HG02571 (cell line): ENCODE results near the gene KREMEN2.

Experiments used
- ATAC-seq: cut with Tn5 transposase; IDR thresholded peaks from one replicate; pipeline ENCODE4 v1.9.1; 2021; ENCODE audit warnings: mild to moderate bottlenecking, moderate library complexity; ENCODE audit not compliant: unreplicated experiment

KREMEN2 gene

DNA sequence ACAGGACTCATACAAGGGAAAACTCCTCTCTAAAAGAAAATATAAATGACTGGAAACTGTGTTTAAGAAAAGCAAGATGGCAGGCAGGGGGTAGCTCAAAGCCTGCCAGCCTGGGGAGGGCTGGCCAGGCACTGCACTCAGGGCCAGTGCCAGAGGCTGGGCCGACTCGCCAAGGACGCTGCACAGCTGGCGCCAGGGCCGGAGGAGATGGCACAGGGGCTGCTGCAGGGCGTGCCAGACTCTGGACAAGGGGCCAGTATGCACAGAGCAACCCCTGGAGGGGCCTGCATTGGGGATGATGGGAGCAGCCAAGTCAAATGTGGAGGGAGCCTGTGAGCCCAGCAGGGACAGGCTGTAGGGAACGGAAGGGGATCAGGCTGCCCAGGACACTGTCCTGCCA lies 12.1 kb downstream of the KREMEN2 start:
- no peak for ATAC-seq

DNA sequence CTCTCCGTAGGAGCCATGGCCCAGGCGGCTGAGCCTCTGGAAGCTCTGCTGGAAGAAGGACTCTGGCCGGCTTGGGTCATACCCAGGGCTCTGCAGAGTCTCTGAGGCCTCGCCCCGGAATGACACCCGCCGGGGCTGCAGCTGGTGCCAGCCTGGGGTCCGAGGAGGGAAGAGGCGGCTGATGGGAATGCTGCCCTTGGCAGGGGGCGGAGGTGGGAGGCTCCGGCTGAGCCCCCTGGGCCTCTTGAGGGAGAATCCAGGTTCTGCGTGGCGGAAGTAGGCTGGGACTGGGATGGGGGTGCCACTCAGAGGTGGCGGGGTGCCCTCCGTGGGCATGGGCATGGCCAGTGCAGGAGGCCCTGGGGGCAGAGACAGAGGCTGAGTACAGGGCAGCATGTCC lies 12.6 kb downstream of the KREMEN2 start:
- ATAC-seq = no peak

DNA sequence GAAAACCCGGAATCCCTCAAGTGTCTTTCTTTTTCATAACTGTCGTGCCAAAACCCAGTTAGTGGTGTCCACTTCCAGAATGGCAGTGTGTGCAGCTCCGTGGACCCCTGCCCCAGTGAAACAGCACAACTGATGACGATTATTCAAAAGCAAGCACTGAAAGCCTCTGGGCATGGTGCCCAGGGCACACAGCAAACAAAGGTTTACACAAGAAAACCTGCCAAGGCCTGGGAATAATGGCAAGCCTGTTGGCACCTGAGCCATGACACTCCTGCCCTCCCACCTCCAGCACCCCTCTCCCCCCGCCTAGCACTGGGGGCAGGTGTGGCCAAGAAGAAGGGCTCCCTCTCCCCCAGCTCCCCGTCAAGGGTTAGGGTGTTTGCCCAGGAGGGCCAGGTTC lies 13.4 kb downstream of the KREMEN2 start:
- no peak for ATAC-seq

DNA sequence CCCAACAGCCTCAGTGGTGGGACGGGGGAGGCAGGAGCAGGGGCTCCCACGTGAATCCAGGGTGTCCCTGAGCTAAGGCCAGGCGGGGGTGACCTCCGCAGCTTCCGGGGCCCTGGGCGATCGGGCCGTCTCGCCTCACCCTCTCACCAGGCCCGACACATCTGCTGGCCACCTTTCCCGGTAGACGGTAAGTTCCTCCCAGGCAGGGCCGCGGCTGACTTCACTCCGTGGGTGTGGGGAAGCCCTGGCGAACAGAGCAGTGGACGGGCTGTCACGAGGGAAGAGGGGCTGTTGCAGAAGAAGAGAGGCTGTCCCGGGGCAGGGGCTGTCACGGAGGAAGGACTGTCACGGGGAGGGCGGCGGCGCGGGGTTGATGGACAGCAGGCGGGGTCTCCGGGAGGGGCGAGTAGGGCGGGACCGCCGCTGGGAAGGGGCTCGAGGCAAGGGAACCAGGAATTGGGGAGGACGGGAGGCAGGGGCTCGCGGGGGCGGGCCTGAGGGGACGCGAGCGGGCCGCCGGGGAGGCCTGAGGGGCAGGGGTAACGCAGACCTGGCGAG lies 15.7 kb downstream of the KREMEN2 start:
- no peak for ATAC-seq

DNA sequence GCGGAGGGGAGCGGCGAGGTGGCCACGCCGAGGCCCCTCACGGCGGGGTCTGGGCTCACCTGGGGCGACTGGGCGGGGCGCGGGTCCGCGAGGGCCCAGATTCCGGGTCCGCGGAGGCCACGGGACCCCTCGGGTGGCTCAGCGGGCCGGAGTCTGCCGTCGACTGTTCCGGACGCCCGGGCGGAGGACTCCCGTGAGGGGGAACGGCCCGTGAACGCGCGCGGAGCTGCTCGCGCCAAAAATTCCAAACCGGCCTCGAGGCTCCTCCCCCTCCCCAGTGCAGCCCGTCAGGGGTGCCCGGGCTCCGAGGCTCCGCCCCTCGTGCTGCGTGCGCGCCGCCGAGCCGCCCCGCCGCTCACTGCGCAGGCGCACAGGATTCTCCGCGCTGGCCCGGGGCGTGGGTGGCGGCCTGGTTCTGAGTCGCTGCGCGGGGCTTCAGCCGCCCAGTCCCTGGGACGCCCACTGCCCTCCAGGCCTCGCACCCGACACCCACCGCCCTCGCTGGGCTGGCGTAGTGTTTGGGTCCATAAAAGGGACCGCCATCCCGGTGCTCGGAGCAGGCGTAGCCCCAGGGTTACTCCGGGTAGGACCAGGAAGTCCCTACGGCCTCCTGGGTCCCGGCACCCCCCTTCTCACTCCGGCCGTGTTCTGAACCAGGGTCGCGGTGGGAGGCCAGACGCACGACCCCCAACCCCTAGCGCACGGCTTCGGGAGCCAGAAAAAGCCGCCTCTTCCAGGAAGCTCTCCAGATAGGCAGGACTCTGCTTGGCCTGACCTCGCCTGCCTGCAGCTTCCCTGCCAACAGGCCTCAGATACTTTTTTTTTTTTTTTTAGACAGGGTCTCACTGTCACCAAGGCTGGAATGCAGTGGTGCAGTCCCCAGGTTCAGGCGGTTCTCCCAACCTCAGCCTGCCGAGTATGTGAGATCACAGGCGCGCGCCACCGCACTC lies 16.4 kb downstream of the KREMEN2 start, which contains the start of gene PKMYT1:
PKMYT1 (minus strand) TSS at position 220 of the 950 bp plus-strand sequence. CDS start 789 bp downstream, outside the sequence.
- ATAC-seq = peak; percentile 70

DNA sequence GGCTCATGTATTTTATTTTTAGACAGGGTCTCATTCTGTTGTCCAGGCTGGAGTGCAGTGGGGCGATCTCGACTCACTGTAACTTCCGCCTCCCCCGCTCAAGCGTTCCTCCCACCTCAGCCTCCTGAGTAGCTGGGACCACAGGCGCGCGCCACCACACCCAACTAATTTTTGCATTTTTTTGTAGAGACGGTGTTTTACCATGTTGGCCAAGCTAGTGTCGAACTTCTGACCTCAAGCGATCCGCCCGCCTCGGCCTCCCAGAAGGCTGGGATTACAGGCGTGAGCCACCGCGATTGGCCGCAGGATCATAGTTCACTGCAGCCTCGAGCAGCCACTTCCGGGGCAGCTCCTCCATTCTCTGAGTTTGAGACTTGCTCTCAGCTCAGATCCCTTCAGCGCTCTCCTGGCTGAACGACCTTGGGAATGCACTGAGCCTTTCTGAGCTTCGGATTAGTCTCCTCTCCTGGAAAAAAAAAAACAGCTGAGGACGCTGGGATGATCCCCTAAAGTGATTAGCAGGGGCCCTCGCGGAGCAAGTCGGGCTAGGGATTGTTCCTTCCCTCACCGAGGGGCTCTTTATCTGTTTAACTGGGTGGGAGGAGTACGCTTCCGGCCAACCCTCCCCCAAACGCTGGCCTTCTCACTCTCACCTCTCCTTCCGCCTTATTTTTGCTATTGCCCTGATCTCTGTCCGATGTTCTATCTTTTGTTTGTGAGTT lies 17.3 kb downstream of the KREMEN2 start:
- no peak for ATAC-seq

DNA sequence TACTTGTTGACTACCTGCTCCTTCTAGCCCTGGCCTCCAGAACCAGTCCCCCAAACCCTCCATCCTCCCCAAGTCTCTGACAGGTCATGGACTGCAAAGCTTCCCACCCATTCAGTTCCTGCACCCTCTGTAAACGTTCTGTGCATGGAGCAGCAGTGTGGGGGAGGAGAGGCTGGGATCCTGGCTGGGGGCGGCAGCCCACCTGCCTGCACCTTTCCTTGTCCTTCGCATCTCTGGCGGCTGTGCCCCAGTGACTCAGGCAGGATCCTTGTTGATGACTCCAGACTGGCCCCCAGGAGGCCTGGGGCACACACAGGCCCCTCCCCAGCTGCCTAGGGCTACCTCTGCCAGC lies 17.8 kb downstream of the KREMEN2 start:
- no peak for ATAC-seq

DNA sequence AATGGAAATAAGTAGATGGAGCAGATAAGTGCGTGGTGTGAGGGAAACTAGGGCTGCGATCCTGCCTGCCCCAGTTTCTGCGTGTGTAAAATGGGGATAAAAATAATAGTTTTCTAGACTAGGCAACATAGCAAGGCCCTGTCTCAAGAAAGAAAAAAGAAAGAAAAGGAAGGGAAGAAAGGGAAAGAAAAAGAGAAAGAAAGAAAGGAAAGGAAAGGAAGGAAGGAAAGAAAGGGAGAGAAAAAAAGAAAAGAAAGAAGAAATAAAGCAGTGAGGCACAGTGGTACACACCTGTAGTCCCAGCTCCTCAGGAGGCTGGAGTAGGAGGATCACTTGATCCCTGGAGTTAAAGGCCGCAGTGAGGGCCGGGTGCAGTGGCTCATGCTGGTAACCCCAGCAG lies 18.3 kb downstream of the KREMEN2 start:
- ATAC-seq = no peak

DNA sequence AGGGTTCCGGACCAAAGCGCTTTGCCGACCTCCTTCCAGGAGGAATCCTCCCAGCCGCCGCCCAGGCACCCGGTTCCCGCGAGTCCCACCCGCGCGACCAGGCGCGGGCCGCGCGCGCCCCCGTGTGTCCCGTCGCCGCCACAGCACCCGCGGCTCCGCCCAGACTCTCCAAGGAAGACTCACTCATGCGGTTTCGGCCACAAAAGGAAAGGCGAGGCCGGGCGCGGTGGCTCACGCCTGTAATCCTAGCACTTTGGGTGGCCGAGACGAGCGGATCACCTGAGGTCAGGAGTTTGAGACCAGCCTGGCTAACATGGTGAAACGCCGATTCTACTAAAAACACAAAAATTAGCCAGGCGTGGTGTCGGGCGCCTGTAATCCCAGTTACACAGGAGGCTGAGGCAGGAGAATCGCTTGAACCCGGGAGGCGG lies 19.6 kb downstream of the KREMEN2 start:
- no peak for ATAC-seq

DNA sequence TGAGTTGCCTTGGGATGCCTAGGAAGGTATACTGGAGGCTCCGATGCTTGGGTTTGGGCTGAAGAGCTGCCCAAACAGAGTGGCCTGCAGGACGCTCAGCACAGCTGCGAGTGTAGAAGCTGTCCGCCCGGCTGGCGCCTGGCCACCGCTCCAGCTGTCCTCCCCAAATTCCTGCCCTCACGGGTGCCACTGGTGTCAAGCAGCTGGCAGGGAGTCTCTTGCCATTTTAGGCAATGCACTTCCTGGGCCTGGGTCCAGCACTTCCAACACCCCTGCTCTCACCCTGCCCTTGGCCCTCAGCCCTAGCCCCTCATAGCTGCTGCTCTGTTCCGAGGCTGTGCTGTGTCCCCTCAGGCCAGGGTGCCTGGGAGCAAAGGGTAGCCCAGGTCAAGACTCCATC lies 21.4 kb downstream of the KREMEN2 start:
- ATAC-seq = no peak

DNA sequence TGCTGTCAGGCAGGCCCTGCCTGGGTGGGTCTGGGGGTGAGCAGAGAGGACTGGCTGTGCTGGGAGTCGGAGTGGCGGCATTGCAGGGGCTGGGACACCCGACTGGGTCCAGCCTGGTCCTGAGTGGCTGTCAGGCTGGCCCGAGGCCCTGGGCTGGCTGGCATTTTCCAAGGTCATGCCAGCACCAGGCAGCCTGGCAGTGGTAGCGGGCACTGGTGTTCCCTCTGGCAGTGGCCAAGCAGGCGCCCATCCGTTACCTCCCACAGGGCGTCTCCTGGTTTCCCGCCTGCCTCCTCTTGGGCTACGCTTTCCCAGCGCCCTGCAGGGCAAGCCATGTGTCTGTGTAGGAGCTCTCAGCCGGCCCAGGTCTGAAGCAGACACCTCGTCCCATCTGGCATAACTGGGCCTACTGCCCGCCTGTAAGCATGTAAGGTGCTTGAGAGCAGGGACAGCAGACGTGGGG lies 21.8 kb downstream of the KREMEN2 start:
- no peak for ATAC-seq

DNA sequence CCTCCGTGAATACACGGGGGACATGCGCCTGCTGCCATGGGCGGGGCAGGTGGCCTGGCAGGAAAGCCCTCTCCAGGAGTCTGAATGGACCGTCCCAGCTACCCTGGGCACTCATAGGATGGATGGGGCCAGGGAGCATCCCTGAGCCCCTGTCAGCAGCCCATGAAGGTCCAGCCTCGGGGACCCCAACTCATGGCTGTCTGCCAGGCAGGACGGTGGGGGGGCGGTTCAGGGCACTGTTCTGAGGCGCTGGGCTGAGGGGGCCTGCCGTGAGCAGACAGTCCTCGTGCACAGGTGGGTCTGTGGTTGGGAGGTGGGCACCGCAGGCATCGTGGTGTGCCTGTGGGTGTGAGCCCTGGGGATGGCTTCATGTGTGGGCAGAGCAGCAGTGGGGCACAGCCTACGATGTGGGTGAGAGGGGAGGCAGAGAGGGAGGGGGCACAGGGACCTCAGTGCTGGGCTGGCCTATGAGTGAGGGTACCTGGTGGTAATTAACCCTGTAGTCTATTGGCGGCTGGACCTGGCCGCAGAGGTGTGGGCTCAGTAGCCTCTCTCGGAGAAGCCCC lies 22.6 kb downstream of the KREMEN2 start:
- ATAC-seq = no peak

DNA sequence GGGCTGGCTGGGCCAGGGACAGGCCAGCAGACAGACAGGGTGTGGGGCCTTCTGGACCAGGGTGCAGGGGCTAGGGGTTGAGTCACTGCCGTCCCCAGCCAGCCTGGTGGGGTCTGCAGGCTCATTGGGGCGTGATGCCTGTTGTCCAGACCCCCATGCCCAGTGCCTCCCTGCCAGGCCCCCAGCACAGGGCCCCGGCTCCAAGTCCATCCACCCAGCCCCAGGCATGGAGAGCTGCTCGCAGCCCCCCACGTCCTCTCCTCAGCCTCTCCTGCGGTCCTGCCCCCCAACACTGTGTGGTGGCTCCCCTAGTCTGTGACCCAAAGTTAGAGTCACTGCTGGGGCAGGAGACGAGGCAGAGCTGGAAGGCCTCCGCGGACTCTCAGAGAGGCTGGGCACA lies 23.2 kb downstream of the KREMEN2 start:
- ATAC-seq = no peak

DNA sequence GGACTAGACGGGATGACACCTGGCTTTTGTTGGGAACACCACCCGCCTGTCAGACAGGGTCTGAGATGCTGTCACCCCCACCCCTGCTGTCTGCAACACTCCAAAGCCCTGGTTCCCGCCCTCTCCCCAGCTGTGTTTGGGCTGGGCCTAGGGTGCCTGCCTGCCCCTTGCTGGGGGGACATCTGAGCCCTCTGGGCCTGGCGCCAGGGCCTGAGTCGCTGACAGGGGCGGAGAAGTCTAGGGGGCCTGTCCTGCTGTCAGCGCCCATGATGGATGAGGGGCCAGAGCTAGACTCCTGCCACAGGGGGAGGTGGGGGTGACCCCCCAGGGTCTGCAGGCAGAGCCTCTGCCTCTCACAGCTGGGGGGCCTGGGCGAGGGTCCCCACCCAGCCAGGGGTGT lies 23.8 kb downstream of the KREMEN2 start:
- ATAC-seq = no peak

DNA sequence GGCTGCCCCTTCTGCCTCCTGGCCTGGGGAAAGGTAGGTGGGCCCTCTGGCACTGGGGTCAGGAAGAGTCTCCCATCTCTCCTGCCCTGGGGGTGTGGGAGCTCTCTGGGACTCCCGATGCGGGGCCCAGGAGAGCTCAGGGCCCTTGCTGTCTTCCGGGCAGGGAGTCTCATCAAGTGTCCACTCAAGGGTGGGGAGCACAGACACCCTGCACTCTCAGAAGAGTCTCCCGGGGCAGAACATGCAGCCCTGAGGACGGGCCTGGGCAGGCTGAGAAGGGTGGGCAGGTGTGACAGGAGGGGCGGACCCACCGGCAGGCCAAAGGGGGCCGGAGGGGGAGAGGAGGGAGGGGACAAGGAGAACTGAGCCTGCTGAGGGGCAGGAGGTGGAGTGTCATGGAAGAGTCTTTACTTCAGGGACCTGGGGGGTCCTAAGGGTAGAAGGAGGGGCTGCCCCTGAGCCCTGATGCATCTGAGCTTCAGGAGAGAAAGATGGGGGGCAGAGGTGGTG lies 24.6 kb downstream of the KREMEN2 start:
- ATAC-seq = no peak

DNA sequence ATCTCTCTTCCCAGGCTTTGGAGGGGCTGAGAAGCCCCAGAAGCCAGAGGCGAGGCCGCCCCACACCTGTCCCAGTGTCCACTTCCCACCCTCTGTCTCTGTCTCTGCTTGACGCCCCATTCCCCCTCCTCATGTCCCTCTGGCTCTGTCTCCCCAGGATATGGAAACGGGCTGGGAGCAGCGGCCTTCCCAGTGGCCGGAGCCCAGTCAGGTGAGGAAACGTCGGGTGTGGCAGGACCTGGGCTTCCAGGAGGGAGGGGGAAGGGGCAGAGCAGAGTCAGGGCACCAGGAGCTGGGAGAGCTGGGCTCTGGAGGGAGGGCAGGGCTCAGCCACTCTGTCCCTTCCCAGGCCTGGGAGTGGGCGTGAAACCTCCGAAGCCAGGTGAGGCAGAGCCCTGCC lies 26.8 kb downstream of the KREMEN2 start:
- no peak for ATAC-seq

DNA sequence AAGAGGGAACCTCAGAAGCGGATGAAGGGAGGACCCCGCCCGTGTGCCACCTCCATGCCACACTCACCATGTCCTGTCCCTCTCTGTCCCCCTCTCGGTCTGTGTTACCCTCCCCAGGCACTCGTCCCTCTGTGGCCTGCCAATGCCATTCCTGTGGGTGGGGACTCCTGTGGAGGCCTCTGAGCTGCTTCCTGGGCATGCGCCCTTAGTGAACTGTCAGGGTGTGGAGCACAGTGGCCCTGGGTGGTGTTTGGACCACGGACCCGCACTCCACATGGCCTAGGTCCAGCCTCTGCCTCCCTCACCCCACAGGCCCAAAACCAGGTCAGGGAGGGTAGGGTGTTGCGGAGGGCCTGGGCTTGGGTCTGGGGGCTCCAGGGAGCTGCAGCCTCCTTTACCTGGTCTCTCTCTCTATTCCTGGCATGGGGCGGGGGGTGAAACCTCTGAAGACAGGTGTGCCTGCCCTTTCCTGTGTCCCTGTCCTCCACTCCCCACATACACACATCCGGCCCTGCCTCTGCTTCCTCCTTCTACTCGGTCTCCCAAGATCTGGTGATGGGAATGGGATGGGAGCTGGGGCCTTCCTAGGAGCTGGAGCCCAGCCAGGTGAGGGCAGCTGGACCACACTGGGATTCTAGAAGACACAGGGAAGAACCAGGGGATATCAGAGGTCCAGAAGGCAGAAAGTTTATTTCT lies 27.6 kb downstream of the KREMEN2 start:
- no peak for ATAC-seq

DNA sequence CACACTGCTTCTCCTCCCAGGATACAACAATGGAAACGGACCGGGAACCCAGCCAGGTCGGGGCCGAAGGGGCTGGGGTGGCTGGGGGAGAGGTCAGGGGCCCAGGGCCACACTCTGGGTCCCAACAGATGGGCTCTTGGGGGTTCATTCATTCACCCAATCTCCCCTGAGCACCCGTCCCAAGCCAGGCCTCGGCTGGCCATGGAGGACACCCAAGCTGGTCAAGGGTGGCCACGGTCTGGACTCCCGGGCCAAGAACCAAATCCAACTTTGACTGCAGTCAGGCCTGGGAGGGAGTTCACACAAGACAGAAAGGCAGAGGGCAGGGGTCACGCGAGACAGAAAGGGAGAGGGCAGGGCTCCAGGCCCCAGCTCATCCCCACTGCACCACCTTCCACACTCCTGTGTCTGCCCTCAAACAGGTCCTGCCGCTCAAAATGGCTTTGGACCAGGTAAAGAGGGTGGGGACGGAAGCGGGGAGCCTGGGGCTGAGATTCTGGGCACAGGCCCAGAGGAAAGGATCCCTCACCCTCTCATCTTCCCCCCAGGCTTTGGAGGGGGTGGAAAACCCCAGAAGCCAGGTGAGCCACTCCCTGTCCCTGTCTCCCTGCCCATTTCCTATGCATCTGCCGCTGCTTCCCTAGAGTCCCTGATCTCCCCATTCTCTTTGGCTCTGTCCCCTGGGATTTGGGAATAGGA lies 28.5 kb downstream of the KREMEN2 start:
- ATAC-seq = no peak

DNA sequence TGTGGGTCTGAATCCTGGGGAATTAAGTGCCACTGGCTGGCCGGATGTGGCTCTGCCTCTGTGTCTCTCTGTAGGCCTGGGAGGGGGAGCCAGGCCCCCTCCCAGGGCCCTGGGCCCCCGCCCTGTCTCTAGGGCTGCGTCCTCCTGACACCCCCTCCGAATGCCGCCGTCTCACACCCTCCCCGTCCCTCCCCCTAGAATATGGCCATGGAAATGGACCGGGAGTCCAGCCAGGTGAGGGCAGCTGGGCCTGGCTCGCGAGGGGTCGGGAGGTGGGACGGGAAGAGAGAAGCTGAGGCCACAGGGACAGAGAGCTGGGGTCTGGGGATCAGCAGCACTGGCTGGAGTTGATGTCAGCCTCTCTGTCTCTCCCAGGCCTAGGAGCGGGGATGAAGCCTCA lies 32.2 kb downstream of the KREMEN2 start:
- ATAC-seq = no peak

DNA sequence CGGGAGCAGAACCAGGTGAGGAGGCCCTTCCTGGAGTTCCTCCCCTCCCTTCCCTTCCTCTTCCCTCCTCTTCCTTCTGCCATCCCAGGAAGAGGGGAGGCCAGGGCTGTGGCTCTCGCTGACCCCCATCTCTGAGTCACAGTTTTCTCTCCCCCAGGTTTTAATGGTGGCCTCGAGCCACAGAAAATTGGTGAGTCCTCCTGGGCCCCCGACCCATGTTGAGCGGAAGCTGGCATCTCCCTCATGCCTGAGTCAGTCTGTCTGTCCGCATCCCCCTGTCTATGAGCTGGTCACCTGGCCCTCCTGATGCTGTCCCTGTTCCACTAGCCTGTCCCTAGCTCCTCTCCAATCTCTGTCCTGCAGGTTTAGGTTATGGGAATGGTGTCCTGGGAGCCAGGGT lies 35.9 kb downstream of the KREMEN2 start:
- no peak for ATAC-seq
